MM.1S (cell line): ENCODE measurements around the gene LRIT3.

Experiments
- EZH2 ChIP-seq: fragments of 300-600 bp; sonication (generic); optimal IDR thresholded peaks from 2 replicates; pipeline ENCODE3; 2017; ENCODE audit warnings: low read depth, mild to moderate bottlenecking, antibody characterized with exemption, low read length, mixed read lengths
- EZH2phosphoT487 ChIP-seq: fragments of 300-600 bp; sonication (generic); IDR thresholded peaks from 2 replicates; pipeline ENCODE4 v1.6.1; 2018; ENCODE audit warnings: antibody characterized with exemption, low read length
- TF ChIP-seq, protein P1 (sequence below): fragments of 300-600 bp; sonication (generic); IDR thresholded peaks from 2 replicates; pipeline ENCODE4 v1.5.1; 2016; ENCODE audit warnings: antibody characterized with exemption, low read length, mixed read lengths

GRCh38 chr4:109870061-109870460 is 22.2 kb downstream of the LRIT3 start:
- TF ChIP-seq, protein P1, sequence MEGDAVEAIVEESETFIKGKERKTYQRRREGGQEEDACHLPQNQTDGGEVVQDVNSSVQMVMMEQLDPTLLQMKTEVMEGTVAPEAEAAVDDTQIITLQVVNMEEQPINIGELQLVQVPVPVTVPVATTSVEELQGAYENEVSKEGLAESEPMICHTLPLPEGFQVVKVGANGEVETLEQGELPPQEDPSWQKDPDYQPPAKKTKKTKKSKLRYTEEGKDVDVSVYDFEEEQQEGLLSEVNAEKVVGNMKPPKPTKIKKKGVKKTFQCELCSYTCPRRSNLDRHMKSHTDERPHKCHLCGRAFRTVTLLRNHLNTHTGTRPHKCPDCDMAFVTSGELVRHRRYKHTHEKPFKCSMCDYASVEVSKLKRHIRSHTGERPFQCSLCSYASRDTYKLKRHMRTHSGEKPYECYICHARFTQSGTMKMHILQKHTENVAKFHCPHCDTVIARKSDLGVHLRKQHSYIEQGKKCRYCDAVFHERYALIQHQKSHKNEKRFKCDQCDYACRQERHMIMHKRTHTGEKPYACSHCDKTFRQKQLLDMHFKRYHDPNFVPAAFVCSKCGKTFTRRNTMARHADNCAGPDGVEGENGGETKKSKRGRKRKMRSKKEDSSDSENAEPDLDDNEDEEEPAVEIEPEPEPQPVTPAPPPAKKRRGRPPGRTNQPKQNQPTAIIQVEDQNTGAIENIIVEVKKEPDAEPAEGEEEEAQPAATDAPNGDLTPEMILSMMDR, result no peak
- no peak for TF ChIP-seq EZH2
- no peak for TF ChIP-seq EZH2phosphoT487
